Esophagus squamous epithelium (tissue), 5 donors: ENCODE data around the gene CARD14. TPM values are rescaled to one million over a fixed set of nuclear protein-coding genes. Genes with fewer than 3 reads are reported as not detected.
"Not testable (repeated sequence)": the region's sequence is repeated elsewhere in the genome, so short reads cannot be mapped to it uniquely, and the experiment has no call there.

Source experiments
- DNase-seq: peaks from one replicate; lab custom pipeline; 2025; lab: John Stamatoyannopoulos, UW
- H3K27ac ChIP-seq, 4 donors: fragments of 200-600 bp; sonication (generic); one replicate each; pipeline ENCODE4 v1.5.1; 2016 to 2019; ENCODE audit warnings: mild to moderate bottlenecking in 1 of 4
- H3K27me3 ChIP-seq, 4 donors: fragments of 200-600 bp; sonication (generic); 1 replicate in 3 of 4; 2 replicates in 1 of 4; pipeline versions ENCODE4 v1.5.1 to v1.6.0; 2017 to 2021; ENCODE audit warnings: antibody characterized with exemption in 1 of 4
- H3K36me3 ChIP-seq, 3 donors: fragments of 200-600 bp; sonication (generic); one replicate each; pipeline ENCODE4 v1.5.1; 2016 to 2019
- H3K4me1 ChIP-seq, 3 donors: fragments of 200-600 bp; sonication (generic); one replicate each; pipeline ENCODE4 v1.5.1; 2017 to 2019
- H3K4me3 ChIP-seq, 4 donors: fragments of 200-600 bp; sonication (generic); 1 replicate in 3 of 4; 2 replicates in 1 of 4; pipeline ENCODE4 v1.5.1; 2016 to 2019; ENCODE audit warnings: mild to moderate bottlenecking in 2 of 4, moderate library complexity in 1 of 4
- H3K9me3 ChIP-seq, 3 donors: fragments of 200-600 bp; sonication (generic); one replicate each; pipeline ENCODE4 v1.5.1; 2016 to 2019
- POLR2A ChIP-seq, 4 donors: fragments of 450-650 bp; IDR thresholded peaks; one replicate each; pipeline ENCODE4 v1.6.1; 2017; ENCODE audit warnings: antibody characterized with exemption in 4 of 4, mild to moderate bottlenecking in 4 of 4, moderate library complexity in 3 of 4
- WGBS, 2 donors: methylation state at CpG; one replicate each; pipeline ENCODE4 v1.1.5; 2018; 5-methylcytosine and 5-hydroxymethylcytosine counted together
- intact Hi-C: fragments of 100-400 bp; cut with DNase I; formaldehyde crosslinking; loops from one replicate; pipeline ENCODE4 v1.15.0; 2022
- total RNA-seq, 4 donors: library from RNA; depleted of rRNA; stranded (reverse); fragments of >200 nt; gene quantifications; one replicate each; pipeline ENCODE4 v1.1.0, GENCODE V29; 2016
- TF ChIP-seq, protein P1 (sequence below), 6 experiments: fragments of 450-650 bp in 4 of 6; fragments of 200-600 bp in 2 of 6; sonication (generic) in 2 of 6; IDR thresholded peaks; one replicate each; pipeline ENCODE4 v1.5.1; 2016 to 2019; ENCODE audit warnings: antibody characterized with exemption in 6 of 6, mild to moderate bottlenecking in 4 of 6, moderate library complexity in 4 of 6
- donor health status: DM: yes; HTN: yes; CAD: no.

Gene CARD14
- total RNA-seq, 4 donors from 2014 or later, result 13.0 to 54.3 (median 27.6) TPM

DNA sequence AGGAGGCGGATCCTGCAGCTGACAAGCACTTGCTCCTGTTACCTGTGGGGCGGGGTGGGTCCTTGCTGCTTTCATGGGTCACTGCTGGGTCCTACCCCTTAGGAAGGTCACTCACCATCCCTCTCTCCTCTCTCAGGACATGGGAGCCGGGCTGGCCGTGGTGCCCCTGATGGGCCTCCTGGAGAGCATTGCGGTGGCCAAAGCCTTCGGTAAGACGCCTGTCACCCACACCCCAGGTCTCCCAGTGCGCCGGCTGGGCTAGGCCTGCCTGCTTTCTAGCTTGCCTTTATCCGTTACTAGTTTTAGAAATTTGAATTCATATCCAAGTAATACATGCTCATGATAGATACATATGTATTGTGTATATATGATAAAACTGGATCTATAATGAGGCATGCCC lies 67.6 kb downstream of the CARD14 start:
- no peak overlapping the region for H3K4me3 ChIP-seq
- intact Hi-C loops, result no loop called here
- no peaks in the 10 kb centered on the region for H3K27me3 ChIP-seq
- TF ChIP-seq POLR2A (IDR thresholded peaks at IDR 0.05), result no peak
- TF ChIP-seq, protein P1, sequence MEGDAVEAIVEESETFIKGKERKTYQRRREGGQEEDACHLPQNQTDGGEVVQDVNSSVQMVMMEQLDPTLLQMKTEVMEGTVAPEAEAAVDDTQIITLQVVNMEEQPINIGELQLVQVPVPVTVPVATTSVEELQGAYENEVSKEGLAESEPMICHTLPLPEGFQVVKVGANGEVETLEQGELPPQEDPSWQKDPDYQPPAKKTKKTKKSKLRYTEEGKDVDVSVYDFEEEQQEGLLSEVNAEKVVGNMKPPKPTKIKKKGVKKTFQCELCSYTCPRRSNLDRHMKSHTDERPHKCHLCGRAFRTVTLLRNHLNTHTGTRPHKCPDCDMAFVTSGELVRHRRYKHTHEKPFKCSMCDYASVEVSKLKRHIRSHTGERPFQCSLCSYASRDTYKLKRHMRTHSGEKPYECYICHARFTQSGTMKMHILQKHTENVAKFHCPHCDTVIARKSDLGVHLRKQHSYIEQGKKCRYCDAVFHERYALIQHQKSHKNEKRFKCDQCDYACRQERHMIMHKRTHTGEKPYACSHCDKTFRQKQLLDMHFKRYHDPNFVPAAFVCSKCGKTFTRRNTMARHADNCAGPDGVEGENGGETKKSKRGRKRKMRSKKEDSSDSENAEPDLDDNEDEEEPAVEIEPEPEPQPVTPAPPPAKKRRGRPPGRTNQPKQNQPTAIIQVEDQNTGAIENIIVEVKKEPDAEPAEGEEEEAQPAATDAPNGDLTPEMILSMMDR (IDR thresholded peaks at IDR 0.05), result no peak
- peaks cover 0 to 18% (median 9%) of the 10 kb centered on the region in 3 donors for H3K9me3 ChIP-seq
- 92 to 98% methylated on average over 9 of the region's 10 CpGs for WGBS, 2 donors
- no peak for DNase-seq
- H3K27ac ChIP-seq, result no peak overlapping the region
- H3K4me1 ChIP-seq, result no peaks in the 10 kb centered on the region
- H3K36me3 ChIP-seq, result peaks cover 3 to 83% (median 20%) of the 10 kb centered on the region in 3 donors

DNA sequence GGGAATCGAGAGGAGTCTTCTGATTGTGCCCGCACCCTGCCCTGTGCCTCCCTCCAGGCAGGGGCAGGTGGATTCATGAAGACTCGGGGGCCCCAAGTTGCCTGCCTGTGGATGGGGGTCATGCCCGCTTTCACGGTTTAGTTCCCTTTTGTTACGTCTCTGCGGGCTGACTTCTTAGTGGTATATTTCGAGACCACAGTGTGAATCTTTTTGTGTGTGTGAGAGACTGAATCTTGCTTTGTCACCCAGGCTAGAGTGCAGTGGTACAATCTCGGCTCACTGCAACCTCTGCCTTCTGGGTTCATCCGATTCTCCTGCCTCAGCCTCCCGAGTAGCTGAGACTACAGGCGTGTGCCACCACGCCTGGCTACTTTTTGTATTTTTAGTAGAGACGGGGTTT lies 72.7 kb downstream of the CARD14 start:
- 90 to 94% methylated on average over 3 to 14 of the region's 14 CpGs for WGBS, 2 donors

DNA sequence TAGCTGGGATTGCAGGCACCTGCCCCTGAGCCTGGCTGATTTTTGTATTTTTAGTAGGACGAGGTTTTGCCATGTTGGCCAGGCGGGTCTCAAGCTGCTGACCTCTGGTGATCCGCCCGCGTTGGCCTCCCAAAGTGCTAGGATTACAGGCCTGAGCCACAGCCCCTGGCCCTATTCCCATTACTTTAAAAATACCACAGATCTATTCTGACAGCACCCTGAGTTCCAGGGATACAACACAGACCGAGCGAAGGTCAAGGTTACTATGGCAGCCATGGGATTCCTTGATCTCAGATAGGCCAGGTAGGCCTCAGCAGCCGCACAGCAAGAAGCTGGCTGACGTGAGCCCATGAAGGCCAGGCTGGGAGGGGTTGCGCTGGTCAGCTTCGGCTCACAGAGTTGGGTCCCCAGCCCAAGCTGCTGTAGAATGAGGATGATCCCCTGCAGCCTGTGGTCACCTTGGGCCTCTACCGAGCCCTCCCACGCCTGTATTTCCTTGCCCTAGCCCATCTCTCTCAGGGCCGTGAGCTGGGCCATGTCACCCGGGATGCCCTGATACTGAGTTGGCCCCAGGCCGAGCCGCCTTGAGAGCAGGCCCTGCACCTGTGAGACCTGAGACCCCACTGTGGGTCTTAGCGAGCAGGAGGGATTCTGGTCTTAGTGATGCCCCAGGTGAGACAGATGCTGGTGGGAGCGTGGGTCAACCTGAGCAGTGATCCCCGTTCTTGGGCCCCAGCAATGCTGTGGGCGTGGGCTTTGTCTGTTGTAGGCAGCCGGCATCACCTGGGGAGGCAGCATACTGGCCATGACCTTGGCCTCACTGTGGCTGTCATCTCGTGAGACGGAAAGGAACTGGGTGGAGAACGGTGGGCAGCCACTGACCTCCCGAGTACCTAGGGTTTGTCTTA lies 74.0 kb downstream of the CARD14 start:
- Histone ChIP-seq H3K36me3 (peaks cover under 1 to 80% (median 8%) of the 10 kb centered on the region in 3 donors), H3K27me3 (no peaks in the 10 kb centered on the region), H3K9me3 (no peaks in the 10 kb centered on the region), H3K4me3 (no peak overlapping the region), H3K27ac (no peak overlapping the region), H3K4me1 (no peaks in the 10 kb centered on the region)
- TF ChIP-seq, protein P1 (IDR thresholded peaks at IDR 0.05), result no peak
- no peak for TF ChIP-seq POLR2A (IDR thresholded peaks at IDR 0.05)
- no peak for DNase-seq
- WGBS, 2 donors, result 90 to 92% methylated on average over 7 to 8 of the region's 26 CpGs
- intact Hi-C loops, result no loop called here

More for the DNA sequence above, 72.7 kb downstream of the CARD14 start:
- H3K4me1 ChIP-seq, result no peaks in the 10 kb centered on the region
- H3K36me3 ChIP-seq, result peaks cover 9 to 78% (median 13%) of the 10 kb centered on the region in 3 donors
- intact Hi-C loops, result no loop called here
- TF ChIP-seq, protein P1 (IDR thresholded peaks at IDR 0.05), result no peak
- TF ChIP-seq POLR2A (IDR thresholded peaks at IDR 0.05), result no peak
- H3K27me3 ChIP-seq, result no peaks in the 10 kb centered on the region
- no peak for DNase-seq
- H3K27ac ChIP-seq, result no peak overlapping the region
- no peak overlapping the region for H3K4me3 ChIP-seq
- H3K9me3 ChIP-seq, result no peaks in the 10 kb centered on the region

DNA sequence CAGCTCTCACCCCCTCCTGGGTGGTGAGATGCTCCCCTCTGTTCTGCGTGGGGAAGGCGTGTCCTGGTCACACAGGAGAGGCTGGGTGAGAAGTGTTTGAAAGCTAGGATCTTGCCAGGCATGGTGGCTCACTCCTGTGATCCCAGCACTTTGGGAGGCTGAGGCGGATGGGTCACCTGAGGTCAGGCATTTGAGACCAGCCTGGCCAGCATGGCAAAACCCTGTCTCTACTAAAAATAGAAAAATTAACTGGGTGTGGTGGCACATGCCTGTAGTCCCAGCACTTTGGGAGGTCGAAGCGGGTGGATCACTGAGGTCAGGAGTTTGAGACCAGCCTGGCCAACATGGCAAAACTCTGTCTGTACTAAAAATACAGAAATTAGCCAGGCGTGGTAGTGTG lies 74.6 kb downstream of the CARD14 start:
- 94 to 100% methylated on average over 1 to 3 of the region's 6 CpGs for WGBS, 2 donors
- H3K36me3 ChIP-seq, result peaks cover 0 to 86% (median 8%) of the 10 kb centered on the region in 3 donors

DNA sequence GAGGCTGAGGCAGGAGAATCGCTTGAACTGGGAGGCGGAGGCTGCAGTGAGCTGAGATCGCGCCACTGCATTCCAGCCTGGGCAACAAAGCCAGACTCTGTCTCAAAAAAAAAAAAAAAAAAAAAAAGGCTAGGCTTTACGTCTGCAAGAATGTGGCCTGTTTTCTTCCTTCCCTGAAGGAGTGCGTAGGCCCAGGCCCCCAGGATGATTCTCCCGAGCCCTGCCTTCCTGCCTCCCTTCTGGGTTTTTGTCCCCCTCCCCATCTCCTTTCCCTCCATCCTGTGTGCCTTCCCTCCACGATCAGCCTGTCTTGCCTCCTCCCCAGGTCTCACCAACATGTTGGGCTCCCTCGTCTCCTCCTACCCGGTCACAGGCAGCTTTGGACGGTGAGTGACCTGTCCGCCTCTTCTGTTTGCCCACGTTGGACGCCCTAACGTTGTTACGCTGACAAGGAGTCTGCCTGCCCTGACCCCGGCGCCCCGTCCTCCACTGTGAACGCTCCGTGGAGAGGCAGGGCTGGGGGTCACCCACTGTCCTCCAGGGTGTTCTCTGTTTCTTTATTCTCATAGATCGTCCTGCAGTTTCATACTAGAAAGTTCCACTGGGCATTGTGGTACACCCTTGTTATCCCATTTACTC lies 75.2 kb downstream of the CARD14 start:
- no peak for DNase-seq
- Histone ChIP-seq H3K4me3 (no peak overlapping the region), H3K4me1 (no peaks in the 10 kb centered on the region), H3K27ac (no peak overlapping the region), H3K36me3 (peaks cover 0 to 91% (median 8%) of the 10 kb centered on the region in 3 donors), H3K9me3 (no peaks in the 10 kb centered on the region), H3K27me3 (no peaks in the 10 kb centered on the region)
- TF ChIP-seq, protein P1 (IDR thresholded peaks at IDR 0.05), result no peak
- TF ChIP-seq POLR2A (IDR thresholded peaks at IDR 0.05), result no peak
- intact Hi-C loops, result no loop called here
- WGBS, 2 donors, result 88% methylated on average over 18 to 21 of the region's 22 CpGs

More for the DNA sequence above, 74.6 kb downstream of the CARD14 start:
- DNase-seq, H3K9me3 ChIP-seq, H3K4me3 ChIP-seq, intact Hi-C loops, H3K4me1 ChIP-seq, H3K27me3 ChIP-seq, H3K27ac ChIP-seq: not testable (repeated sequence)
